ENCODE results near the gene PRMT7.

DNA sequence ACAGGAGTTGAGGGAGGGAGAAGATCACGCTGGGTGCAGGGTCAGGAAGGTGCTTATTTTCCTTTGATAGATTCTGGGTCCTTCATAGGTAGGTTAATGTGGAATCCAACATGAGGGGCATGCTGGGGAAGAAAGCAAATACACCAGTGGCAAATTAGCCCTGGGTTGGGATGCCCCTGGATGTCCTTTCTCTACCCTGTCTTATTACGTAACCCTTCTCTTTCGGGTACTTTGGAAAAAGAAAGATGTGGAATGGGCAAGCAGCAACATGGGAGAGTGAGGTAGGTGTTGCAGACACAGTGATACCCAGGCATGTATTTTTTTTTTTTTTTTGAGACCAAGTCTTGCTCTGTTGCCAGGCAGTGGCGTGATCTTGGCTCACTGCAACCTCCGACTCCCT, 37.4 kb upstream of the PRMT7 start:
- TF ChIP-seq POLR2A (IDR thresholded peaks at IDR 0.05; ENCODE audit: low read depth, low read length), result no peak
- TF ChIP-seq TAF1 (IDR thresholded peaks at IDR 0.05; ENCODE audit: borderline replicate concordance, low read depth, low read length), result no peak
- TF ChIP-seq POLR2AphosphoS5 (IDR thresholded peaks at IDR 0.05; ENCODE audit: low read depth, low read length), result no peak
